ENCODE measurements around the gene LACTBL1. TPM values are rescaled to one million over a fixed set of nuclear protein-coding genes. Genes with fewer than 3 reads are reported as not detected.
A peak's percentile ranks its signal among the peaks of the same experiment; 100 is the strongest.
"Not testable (repeated sequence)": the region's sequence is repeated elsewhere in the genome, so short reads cannot be mapped to it uniquely, and the experiment has no call there.

The LACTBL1 gene
- total RNA-seq, 1 donor from 2014 or later: not detected

- ATAC-seq: no peak
These were observed 11.3 kb upstream of the LACTBL1 start for GRCh38 chr1:22983944-22984343.

GRCh38 chr1:22980471-22980790 lies 7.8 kb upstream of the LACTBL1 start:
- DNase-seq (ENCODE audit: low spot score); intact Hi-C loops (cut with DNase I); ATAC-seq: not testable (repeated sequence)

More at GRCh38 chr1:22983944-22984343, 11.3 kb upstream of the LACTBL1 start:
- intact Hi-C loops (cut with DNase I): no loop called here
- no peak for DNase-seq (ENCODE audit: low spot score)

DNA sequence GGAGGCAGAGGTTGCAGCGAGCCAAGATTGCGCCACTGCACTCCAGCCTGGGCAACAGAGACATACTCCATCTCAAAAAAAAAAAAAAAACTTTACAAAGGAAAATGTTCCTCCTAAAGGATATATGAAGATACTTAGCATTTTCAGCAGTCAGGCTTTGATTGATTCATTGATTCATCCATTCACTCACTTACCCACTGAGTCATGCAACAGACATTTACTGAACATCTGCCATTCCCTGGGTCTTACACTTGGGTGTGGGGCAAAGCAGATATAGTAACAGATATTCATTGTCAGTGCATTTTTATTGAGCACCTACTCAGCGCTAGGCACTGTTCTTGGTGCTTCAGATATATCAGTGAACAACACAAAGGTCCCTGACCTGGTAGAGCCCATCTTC lies 5.6 kb upstream of the LACTBL1 start:
- ATAC-seq: no peak
- intact Hi-C loops (cut with DNase I): no loop called here
- no peak for DNase-seq (ENCODE audit: low spot score)

DNA sequence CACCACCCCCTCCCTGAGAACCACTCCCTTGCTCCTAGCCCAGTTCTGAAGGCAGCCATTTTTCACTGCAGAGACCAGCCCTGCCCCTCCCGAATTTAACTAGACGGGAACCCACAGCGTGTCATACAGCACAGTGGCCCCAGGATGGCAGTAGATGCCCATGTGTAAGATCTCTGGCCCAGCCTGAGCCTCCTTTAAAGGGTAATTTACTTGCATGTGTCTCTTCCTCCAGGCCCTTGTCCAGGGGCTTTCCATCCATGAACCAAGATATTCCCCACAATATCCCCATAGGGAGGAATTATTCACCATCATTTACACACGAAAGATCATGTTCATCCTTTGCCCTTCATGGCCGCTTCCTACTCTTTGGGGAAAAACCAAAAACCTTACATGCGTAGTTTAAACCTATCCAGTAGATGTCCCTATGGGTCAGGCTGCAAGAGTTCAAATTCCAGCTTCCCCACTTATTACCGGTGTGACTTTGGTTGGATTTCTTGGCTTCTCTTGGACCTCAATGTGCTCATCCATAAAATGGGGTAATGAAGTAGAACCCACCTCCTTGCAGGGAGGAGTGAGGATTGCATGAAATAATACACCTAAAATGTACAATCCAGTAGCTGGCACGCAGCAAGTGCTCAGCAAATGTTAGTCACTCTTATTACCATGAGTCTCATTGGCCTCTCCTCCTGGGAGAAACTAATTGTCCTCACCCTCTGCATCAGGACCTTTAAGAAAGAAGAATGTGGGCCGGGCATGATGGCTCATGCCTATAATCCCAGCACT lies 4.0 kb upstream of the LACTBL1 start:
- peak; percentile 85 for ATAC-seq
- DNase-seq (ENCODE audit: low spot score): no peak
- intact Hi-C loops (cut with DNase I): no loop called here

- ATAC-seq (no peak), DNase-seq (ENCODE audit: low spot score) (no peak)
- intact Hi-C loops (cut with DNase I): no loop called here
These were observed 3.4 kb upstream of the LACTBL1 start for GRCh38 chr1:22976127-22976460.

- ATAC-seq (no peak), DNase-seq (ENCODE audit: low spot score) (no peak)
- intact Hi-C loops (cut with DNase I): no loop called here
These were observed 3.0 kb upstream of the LACTBL1 start for GRCh38 chr1:22975694-22976093.

DNA sequence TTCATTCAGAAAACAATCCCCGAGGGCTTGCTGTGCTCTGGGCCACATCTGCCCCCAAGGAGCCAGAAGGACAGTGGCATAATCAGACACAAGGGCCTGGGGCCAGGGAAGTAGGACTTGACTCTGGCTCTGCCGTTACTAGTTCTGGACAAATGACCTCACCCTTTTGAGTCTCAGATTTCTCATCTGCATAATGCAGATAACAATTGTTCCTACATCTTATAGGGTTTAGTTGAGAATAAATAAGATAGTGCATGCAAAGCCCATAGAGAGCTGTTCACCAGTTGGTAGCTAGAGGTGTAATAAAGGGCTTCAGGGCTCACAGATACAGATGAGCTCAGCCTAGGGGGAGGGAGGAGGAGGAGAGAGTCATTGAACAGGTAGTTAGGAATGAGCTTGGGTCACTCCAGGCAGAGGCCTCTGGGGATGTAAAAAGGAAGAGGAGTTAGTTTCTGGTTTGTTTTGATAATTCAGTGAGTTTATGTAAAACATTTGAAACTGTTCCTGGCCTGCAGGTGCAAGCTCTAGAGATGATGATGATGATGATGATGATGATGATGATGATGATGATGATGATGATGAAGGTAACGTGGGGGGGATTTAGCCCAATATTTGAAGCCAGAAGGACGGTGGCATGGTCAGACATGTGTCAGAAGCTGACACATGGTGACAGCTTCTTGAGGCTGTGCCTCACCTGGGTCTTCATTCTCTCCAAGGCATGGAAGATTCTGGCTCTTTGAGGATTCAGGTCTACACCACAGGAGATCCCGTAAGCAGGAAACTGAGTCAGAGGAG lies 858 bp downstream of the LACTBL1 start:
- ATAC-seq (no peak), DNase-seq (ENCODE audit: low spot score) (no peak)
- intact Hi-C loops (cut with DNase I): no loop called here

GRCh38 chr1:22971161-22971560 lies 1.5 kb downstream of the LACTBL1 start:
- intact Hi-C loops (cut with DNase I): no loop called here
- DNase-seq (ENCODE audit: low spot score): no peak
- no peak for ATAC-seq

DNA sequence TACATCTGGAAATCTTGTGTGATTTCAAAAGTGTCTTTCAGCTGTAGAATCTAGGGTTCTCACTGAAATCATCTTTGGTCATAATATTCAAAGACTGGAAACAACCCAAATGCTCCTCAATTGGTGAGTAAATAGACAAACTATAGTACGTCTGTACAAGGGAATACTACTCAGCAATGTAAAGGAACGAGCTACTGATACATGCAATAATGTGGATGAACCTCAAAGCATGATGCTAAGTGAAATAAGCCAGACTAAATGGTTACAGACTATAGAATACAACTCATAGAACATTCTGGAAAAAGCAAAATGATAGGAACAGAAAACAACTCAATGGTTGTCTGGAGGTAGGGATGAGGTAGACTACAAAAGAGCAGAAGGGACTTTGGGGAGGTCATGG lies 2.6 kb downstream of the LACTBL1 start:
- DNase-seq (ENCODE audit: low spot score): no peak
- intact Hi-C loops (cut with DNase I): no loop called here
- no peak for ATAC-seq

GRCh38 chr1:22969304-22969709 lies 3.4 kb downstream of the LACTBL1 start:
- ATAC-seq (no peak), DNase-seq (ENCODE audit: low spot score) (no peak)
- intact Hi-C loops (cut with DNase I): no loop called here

DNA sequence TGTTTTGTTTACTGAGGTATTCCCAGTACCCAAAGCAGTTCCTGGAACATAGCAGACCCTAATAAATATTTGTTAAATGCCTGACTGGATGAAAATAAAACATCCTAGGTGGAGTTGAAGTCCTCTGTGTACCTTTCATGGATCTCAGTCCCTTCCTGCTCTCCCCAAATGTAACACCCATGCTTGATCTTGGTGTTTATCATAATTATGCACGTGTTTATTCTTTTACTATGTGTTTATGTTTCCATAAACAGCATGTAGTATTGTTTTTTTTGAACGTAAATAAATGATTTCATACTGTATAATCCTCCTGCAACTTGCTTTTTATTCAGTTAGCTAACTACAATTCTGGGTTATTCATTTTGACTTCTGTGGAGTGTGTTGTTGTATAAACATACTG lies 4.8 kb downstream of the LACTBL1 start:
- intact Hi-C loops (cut with DNase I): no loop called here
- ATAC-seq: no peak
- DNase-seq (ENCODE audit: low spot score): no peak

DNA sequence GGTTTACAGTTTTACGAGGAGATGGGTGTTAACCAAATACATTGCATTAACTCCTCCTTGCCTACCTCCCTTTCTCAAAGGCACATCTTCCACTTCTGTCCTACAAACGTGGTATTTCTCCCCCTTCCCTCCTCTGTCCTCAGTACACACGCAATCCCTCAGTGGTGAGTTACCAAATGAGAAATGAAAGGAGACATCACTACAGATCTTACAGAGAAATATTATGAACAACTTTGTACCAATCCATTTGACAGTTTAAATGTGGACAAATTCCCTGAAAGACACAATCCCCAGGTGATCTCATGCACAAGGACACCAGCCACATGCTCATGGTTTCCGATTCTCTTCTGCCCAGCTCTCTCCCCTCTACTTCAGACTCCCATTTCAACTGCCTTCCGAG lies 6.4 kb downstream of the LACTBL1 start:
- intact Hi-C loops (cut with DNase I): no loop called here
- DNase-seq (ENCODE audit: low spot score) (no peak), ATAC-seq (no peak)

DNA sequence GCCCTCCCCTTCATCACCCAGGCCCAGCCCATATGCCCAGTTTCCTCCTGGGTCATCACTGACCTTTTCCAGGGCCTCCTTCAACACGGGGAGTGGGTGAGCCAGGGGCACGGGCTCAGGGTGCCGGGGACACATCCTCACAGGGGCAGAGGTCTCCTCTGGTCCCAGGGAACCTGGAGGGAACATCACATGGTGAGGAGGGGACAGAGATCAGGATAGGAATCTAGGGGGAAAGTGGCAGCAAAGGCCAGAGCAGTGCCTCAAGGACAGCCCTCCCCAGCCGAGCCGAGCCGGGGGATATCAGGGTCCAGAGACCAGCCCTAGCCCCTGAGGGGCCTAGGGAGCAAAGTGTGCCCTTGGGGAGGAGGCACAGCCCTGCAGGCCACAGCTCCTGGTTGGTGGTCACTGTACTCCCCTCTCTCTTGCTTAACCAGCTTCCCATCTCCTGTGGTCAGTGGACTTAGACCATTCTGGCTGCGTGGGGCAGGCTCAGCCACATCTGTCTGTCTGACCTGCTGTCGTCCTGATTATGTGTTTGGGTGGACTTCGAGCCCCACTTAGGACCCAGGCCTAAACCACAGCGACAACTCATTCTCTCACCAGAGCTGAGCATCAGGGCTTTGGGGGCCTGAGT lies 9.5 kb downstream of the LACTBL1 start:
- no peak for DNase-seq (ENCODE audit: low spot score)

DNA sequence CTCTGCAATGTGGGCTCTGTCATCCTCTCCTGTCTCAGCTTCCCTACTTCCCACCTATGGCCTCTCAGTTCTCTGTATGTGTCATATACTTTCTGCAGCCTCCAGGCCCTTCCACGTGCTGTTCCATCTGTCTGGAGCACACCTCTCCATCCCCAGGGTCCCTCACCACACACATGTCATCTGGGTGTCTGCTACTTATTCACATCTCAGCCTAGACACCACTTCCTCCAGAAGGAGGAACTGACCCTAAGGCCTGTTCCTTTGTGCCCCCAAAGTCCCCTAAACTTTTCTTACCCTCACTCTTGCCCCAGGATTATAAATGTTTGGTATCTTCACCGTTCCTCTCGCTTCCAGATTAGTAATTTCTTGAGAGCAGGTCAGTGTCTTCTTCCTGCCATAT lies 10.1 kb downstream of the LACTBL1 start:
- intact Hi-C loops (cut with DNase I): no loop called here
- ATAC-seq (no peak), DNase-seq (ENCODE audit: low spot score) (no peak)

More for the DNA sequence above, 9.5 kb downstream of the LACTBL1 start:
- no peak for ATAC-seq
- intact Hi-C loops (cut with DNase I): no loop called here

DNA sequence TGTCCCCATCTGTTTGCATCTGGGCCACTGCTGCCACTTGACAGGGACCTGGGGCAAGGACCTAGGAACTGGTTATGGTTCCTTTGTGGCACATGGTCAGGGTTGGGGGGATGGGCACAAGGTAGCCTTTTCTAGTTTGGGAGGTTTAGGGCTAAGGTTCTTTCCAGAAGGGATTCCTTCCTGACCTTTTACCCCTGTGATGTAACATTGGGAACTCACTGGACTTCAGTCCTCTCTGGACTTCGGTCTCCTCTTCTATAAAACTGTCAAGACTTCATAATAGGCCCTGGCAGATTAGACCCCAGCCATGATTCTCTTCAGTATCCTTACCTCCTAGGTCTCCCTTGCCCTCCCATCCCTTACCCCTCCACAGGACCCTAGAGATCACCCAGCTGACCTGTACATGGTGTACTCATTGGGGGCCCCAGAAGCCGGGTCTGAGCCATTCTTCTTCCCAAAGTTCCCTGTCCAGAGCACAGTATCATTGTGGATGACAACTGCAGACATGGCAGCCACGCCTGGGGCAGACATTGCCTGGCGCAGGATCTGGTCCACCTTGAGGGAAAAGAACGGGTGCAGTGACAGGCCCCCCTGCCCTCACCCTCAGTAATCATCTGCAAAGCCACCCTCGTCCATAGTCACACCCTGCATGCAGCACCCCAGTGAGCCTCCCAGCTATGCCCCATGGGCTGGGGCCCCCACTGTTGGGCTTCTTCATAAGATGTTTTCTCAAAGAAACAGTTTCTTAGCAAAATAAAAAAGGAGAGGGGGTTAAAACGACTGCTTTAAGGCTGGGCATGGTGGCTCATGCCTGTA lies 12.9 kb downstream of the LACTBL1 start:
- intact Hi-C loops (cut with DNase I): no loop called here
- no peak for ATAC-seq
- no peak for DNase-seq (ENCODE audit: low spot score)

GRCh38 chr1:22958556-22958955 lies 14.1 kb downstream of the LACTBL1 start:
- no peak for ATAC-seq
- intact Hi-C loops (cut with DNase I): no loop called here
- no peak for DNase-seq (ENCODE audit: low spot score)

DNA sequence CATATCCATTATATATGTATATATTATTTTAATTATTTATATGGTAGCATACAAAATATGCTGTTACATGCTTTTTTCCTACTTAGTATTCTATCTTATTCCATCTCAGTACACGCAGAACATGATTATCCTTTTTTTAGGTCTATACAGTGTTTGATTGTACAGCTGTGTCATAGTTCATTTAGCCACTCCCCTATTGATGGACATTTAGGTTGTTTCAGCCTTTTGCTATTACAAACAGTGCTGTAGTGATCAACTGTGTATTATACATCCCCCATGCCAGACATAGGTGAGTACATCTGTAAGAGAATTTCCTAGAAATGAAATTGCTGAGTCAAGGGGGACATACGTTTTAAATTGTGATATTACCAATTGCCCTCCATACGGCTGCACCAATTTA lies 15.6 kb downstream of the LACTBL1 start:
- DNase-seq (ENCODE audit: low spot score) (no peak), ATAC-seq (no peak)
- intact Hi-C loops (cut with DNase I): no loop called here

GRCh38 chr1:22955146-22955545 lies 17.5 kb downstream of the LACTBL1 start:
- no peak for DNase-seq (ENCODE audit: low spot score)
- no peak for ATAC-seq
- intact Hi-C loops (cut with DNase I): no loop called here

- ATAC-seq (no peak), DNase-seq (ENCODE audit: low spot score) (no peak)
- intact Hi-C loops (cut with DNase I): no loop called here
These were observed 18.9 kb downstream of the LACTBL1 start for GRCh38 chr1:22953740-22954141.
